GM12801 (cell line): ENCODE measurements around the gene NCBP1.

Experiments used
- CTCF ChIP-seq: IDR thresholded peaks from one replicate; pipeline ENCODE4 v1.5.1; 2011; ENCODE audit warnings: control low read depth; ENCODE audit not compliant: insufficient read length; ENCODE audit errors: extremely low read depth

NCBP1 gene

GRCh38 chr9:97623946-97624345, 9.7 kb upstream of the NCBP1 start:
- no peak for TF ChIP-seq CTCF

- no peak for TF ChIP-seq CTCF
Observed at GRCh38 chr9:97625620-97626019, 8.0 kb upstream of the NCBP1 start.

GRCh38 chr9:97627624-97628023, 6.0 kb upstream of the NCBP1 start:
- no peak for TF ChIP-seq CTCF

GRCh38 chr9:97628668-97629067, 5.0 kb upstream of the NCBP1 start:
- TF ChIP-seq CTCF: no peak

GRCh38 chr9:97629156-97629555, 4.5 kb upstream of the NCBP1 start:
- TF ChIP-seq CTCF: no peak

GRCh38 chr9:97630591-97630990, 3.0 kb upstream of the NCBP1 start:
- TF ChIP-seq CTCF: no peak

- no peak for TF ChIP-seq CTCF
Observed at GRCh38 chr9:97632248-97632984, 1.2 kb upstream of the NCBP1 start.
